Kidney glomerular epithelial cell (primary cell): Measurements from ENCODE around the gene SLC35A2.
A peak's percentile ranks its signal among the peaks of the same experiment; 100 is the strongest.
"Not testable (repeated sequence)": the region's sequence is repeated elsewhere in the genome, so short reads cannot be mapped to it uniquely, and the experiment has no call there.

Experiments
- DNase-seq: peaks from one replicate; lab custom pipeline; 2025; lab: John Stamatoyannopoulos, UW

SLC35A2 gene

DNA sequence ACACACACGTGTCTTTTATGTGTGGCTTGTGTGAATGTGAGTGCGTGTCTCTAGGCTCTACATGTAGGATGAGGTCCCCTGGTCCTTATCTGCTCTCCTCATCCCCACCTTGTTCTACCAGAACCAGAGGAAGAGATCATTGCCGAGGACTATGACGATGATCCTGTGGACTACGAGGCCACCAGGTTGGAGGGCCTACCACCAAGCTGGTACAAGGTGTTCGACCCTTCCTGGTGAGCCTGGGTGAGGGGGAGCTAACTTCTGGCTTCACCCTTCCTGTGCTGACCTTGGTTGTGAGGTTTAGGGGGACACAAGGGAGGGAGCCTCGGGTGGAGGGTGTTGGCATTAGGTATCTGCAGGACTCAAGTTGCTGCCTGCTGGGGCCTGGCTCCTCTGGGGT, 10.4 kb downstream of the SLC35A2 start:
- no peak for DNase-seq

DNA sequence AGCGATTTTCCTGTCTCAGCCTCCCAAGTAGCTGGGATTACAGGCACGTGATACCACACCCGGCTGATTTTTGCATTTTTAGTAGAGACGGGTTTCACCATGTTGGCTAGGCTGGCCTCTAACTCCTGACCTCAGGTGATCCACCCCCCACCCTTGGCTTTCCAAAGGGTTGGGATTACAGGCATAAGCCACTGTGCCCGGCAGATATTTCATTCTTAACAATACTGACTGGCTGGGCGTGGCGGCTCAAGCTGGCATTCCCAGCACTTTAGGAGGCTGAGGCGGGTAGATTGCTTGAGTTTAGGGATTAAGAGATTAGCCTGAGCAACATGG, 12.4 kb downstream of the SLC35A2 start:
- no peak for DNase-seq

DNA sequence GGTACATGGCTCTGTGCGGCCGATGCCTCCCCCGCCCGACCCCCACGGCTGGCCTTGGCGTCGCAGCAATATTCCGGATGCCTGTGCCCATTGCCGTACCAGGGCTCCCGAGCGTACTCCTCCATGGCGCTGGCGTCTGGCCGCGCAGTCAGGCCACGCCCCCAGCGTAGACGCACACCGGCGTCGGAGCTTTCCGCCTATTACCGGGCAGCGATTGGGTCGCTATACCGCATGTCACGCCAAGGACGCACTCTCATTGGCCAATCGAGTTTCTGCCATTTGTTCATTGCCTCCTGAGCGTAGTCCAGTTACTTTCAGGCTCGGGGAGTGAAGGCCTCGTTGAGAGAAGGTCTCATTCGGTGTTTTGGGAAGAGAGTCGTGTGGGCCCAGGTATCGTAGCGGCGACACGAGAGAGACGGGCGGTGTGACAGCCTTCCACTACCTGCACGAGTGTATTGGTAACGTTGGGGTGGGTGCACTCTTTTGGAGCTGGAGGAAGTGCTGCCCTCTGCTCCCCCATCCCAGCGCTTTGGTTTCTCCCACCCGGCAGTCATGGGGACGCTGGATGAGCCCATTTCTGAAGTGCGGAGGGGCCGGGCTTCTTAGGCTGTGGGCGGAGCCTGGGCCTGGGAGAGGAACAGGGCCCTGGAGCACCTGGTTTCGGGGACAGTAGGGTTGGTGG, 13.7 kb downstream of the SLC35A2 start, which contains the start of the genes PQBP1 and TIMM17B:
PQBP1 (plus strand) TSS at position 306 of the 682 bp plus-strand sequence. CDS start 580 bp downstream, outside the sequence.
TIMM17B (minus strand) TSS at position 144 of the 682 bp plus-strand sequence; CDS start at position 125, 19 bp downstream.
- DNase-seq = peak; percentile 73

GRCh38 chrX:48897157-48897624, 14.3 kb downstream of the SLC35A2 start:
- DNase-seq = peak; percentile 27

- DNase-seq = no peak
Measured at GRCh38 chrX:48896611-48897011, 14.8 kb downstream of the SLC35A2 start.

DNA sequence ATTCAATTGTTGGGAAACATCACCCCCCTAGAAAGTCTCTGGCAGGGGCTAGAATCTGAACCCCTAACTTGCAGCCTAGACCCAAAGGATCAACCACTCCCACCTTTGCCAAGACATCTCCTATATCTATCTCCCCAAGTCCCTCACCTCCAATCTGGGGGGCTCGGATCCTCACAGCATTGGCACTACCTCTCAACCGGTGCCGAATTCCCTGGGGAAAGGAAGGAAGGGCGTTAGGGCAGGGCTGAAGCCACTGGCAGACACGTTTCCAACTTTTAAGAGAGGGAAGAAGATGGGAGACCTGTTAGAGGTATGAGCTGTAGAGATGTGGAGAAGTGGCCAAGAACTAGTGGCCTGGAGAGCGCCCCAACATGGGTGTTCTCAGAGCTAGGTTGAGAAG, 16.6 kb downstream of the SLC35A2 start:
- no peak for DNase-seq

GRCh38 chrX:48893556-48894348, 17.7 kb downstream of the SLC35A2 start:
- no peak for DNase-seq

DNA sequence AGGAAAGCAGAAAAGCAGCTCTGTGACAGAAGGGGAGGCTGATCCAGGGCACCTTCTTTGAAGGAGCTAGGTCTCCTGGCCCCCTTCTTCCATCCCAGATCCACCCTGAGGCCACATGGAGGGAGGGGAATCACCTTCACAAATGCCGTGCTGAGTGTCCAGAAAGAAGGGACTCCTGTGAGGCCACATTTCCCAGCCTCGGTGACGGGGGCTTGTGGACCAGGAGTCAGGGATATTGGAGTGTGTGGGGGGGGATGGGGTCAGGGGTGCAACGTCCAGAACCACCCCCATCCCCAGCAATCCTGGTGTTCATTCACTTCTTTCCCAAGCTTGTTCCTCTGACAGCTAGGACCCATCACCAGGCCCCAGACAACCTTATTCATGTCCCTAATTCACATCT, 18.6 kb downstream of the SLC35A2 start:
- no peak for DNase-seq

DNA sequence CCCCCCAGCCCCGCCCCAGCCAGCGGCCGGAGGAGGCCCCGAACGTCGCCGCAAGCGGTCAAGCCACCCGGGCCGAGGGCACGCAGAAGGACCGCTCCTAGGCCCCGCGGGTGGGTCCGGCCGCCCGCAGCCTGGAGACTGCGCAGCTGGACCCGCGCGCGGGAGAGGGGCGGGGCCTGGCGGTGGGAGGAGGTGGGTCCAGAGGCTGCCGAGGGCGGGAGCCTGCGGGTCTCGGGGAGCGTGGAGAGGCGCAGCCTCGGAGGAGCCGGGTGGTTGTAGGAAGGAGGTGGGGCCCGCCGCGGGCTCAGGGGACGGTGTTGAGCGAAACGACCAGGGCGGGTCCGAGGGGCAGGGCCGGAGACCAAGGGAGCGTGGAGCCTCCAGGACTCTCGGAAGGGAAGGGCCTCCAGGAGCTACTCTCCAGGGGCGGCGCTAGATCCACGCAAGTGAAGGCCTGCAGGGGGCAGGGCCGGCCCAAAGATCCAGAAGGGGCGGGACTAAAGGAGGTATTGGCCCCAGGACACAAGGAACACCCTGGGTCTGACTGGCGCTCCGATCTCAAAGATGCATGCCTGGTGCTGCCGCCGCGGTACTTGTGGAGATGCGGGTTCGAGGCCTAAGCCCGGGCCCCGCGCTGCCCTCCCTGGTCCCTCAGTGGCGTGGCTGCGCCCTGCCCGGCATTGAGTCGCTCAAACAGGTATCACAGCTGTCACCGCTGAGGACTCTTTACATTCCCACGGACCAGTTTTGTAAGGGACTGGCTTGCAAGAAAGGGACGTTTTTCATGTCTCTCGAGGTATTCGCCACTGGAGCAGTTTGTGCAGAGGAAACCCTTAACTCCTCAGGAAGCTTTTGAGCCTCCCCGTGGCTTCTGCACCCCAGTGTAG, 19.8 kb downstream of the SLC35A2 start:
- DNase-seq = peak; percentile 59

DNA sequence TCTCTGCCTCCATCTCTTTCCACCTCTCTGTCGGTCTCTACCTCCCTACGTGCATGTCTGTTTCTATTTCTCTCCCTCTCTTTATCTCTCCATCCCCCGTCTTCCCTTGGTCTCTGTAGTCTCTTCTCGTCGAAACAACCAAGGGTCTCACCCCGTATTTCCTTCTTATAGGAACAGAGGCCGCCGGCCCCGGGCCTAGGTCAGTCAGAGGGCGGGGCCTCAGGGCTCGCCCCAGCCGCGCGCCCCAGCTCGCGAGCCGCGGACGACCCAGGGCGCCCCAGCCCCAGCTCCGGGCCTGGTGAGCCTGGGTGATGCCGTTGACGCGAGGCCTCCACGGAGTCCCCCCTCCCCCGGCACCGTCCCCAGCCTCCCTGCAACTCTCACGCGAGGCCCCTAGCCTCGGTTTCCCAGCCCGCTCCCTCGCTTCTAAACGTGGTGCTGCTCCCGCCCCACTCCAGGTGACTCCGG, 20.5 kb downstream of the SLC35A2 start:
- DNase-seq = no peak

GRCh38 chrX:48890296-48890925, 21.0 kb downstream of the SLC35A2 start:
- DNase-seq = no peak

GRCh38 chrX:48886586-48886985, 24.9 kb downstream of the SLC35A2 start:
- DNase-seq = not testable (repeated sequence)

DNA sequence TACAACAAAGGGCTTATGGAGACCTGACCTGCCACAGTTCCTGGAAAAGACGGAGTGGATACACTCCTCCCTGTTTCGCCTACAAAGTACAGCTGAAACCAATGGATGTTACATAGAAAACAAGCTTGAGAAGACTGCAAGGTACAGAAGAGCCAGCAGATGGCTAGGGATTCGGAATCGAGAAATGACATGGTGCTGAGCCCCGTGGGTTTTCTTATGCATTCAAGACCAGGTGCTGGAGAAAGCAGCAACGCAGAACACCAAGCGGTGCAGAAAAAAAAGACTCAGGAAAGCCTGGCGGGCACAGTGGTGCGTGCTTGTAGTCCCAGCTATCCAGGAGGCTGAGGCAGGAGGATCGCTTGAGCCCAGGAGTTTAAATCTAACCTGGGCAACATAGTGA, 27.7 kb downstream of the SLC35A2 start:
- no peak for DNase-seq

DNA sequence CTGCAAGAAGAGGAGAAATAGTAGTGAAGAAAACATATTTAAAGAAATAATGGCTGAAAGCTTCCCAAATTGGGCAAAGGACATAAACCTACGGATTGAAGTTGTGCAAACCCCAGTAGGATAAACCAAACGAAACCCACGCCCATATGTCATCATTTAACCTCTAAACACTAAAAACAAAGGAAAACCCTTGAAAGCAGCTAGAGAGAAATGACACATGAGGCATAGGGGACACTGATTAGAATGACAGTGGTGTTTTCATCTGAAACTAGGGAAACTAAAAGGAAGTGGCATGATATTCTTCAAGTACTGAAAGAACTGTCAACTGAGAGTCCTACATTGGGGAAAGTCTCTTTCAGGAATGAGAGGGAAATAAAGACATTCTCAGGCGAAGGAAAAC, 34.5 kb downstream of the SLC35A2 start:
- not testable (repeated sequence) for DNase-seq

DNA sequence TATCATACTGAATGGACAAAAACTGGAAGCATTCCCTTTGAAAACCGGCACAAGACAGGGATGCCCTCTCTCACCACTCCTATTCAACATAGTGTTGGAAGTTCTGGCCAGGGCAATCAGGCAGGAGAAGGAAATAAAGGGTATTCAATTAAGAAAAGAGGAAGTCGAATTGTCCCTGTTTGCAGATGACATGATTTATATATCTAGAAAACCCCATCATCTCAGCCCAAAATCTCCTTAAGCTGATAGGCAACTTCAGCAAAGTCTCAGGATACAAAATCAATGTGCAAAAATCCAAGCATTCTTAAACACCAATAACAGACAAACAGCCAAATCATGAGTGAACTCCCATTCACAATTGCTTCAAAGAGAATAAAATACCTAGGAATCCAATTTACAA, 39.4 kb downstream of the SLC35A2 start:
- not testable (repeated sequence) for DNase-seq

GRCh38 chrX:48864210-48864609, 47.2 kb downstream of the SLC35A2 start:
- peak; percentile 15 for DNase-seq

DNA sequence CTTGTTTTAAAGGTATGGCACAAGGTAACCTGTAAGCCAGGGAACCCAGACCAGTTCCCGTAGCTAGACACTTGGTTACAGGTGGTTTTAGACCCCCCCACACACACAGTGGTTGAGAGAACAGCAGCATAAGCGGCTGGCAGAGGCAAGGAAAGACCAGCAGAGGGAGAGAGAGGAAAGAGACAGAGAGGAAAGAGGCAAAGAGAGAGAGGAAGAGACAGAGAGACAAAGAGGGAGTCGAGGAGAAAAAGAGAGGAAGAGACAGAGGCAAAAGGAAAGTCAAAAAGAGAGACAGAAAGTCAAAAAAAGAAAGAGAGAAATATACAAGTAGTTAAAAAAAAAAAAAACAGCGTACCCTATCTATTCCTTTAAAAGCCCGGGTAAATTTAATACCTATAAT, 56.5 kb downstream of the SLC35A2 start:
- DNase-seq = peak; percentile 0

DNA sequence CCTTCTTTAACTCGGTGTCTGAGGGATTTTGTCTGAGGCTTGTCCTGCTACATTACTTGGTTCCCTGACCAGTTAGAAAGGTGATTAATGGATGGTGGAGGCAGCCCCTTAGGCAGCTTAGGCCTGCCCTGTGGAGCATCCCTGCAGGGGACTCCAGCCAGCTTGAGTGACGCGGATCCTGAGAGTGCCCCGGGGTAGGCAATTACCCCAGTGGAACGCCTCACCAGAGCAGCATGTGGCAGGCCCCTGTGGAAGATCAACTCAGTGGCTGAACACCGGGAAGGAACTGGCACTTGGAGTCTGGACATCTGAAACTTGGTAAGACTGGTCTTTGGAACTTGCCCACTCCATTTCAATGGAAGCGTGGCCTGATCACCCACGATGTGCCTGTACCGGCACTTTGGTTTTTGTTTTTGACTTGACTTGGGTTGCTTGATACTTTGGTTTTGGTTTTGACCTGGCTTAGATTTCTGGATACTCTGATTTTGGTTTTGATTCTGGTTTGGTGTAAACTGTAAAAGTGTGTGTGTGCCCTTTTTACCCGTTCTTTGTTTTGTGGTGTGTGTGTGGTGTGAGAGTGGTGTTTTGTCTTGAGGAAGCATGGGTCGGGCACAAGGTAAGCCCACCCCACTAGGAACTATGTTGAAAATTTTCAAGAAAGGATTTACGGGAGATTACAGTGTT, 57.2 kb downstream of the SLC35A2 start:
- DNase-seq = not testable (repeated sequence)

DNA sequence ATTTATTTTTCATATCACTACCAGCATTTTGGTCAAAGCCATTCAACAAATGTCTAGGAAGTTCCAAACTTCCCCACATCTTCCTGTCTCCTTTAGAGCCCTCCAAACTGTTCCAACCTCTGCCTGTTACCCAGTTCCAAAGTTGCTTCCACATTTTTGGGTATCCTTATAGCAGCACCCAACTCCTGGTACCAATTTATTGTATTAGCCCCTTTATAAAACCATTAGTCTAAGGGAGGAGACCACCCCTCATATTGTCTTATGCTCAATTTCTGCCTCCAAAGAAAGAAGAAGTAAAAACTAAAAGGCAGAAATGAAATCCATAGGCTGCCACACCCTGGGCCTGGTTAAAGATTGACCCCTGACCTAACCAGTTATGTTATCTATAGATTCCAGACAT, 58.0 kb downstream of the SLC35A2 start:
- DNase-seq = not testable (repeated sequence)
